GM21367 (cell line): ENCODE data around the gene TSGA10IP.

Experiments used
- ATAC-seq: cut with Tn5 transposase; IDR thresholded peaks from one replicate; pipeline ENCODE4 v1.9.1; 2021; ENCODE audit not compliant: unreplicated experiment

Gene TSGA10IP

GRCh38 chr11:65973439-65974110 lies 28.3 kb downstream of the TSGA10IP start:
- ATAC-seq, result no peak

- ATAC-seq, result no peak
Observed at GRCh38 chr11:65975771-65976170, 30.5 kb downstream of the TSGA10IP start.

- ATAC-seq, result no peak
Observed at GRCh38 chr11:65976216-65977176, 31.2 kb downstream of the TSGA10IP start.

- no peak for ATAC-seq
Observed at GRCh38 chr11:65977621-65978390, 32.5 kb downstream of the TSGA10IP start.

- ATAC-seq, result no peak
Observed at GRCh38 chr11:65978391-65979238, 33.3 kb downstream of the TSGA10IP start.

GRCh38 chr11:65979261-65979759 lies 34.0 kb downstream of the TSGA10IP start:
- ATAC-seq, result no peak

GRCh38 chr11:65981101-65981740 lies 35.9 kb downstream of the TSGA10IP start:
- ATAC-seq, result no peak

- no peak for ATAC-seq
Observed at GRCh38 chr11:65981972-65982823, 36.9 kb downstream of the TSGA10IP start.

- ATAC-seq, result no peak
Observed at GRCh38 chr11:65982824-65983588, 37.7 kb downstream of the TSGA10IP start.

GRCh38 chr11:65983589-65983987 lies 38.3 kb downstream of the TSGA10IP start:
- ATAC-seq, result no peak

- no peak for ATAC-seq
Observed at GRCh38 chr11:65987336-65987735, 42.1 kb downstream of the TSGA10IP start.

- peak; percentile 90 for ATAC-seq
Observed at GRCh38 chr11:65988791-65989592, 43.7 kb downstream of the TSGA10IP start.

- ATAC-seq, result no peak
Observed at GRCh38 chr11:65992056-65992455, 46.8 kb downstream of the TSGA10IP start.

- no peak for ATAC-seq
Observed at GRCh38 chr11:65997286-65997685, 52.0 kb downstream of the TSGA10IP start.

- peak; percentile 60 for ATAC-seq
Observed at GRCh38 chr11:66001942-66002647, 56.8 kb downstream of the TSGA10IP start, which contains the start of the genes BANF1 and EIF1AD. Gene BANF1 (plus strand): TSS chr11:66002503. CDS start chr11:66003251, 748 bp downstream. Gene EIF1AD (minus strand): TSS chr11:66002157. CDS start chr11:66000389, 1,768 bp downstream.

- ATAC-seq, result peak; percentile 34
Observed at GRCh38 chr11:66002648-66003225, 57.5 kb downstream of the TSGA10IP start.
